Mucosa of descending colon (tissue), 3 donors: Measurements from ENCODE around the gene LRCOL1. TPM values are rescaled to one million over a fixed set of nuclear protein-coding genes. Genes with fewer than 3 reads are reported as not detected.

Experiments
- ATAC-seq: fragments of 200-7000 bp; cut with Tn5 transposase; one replicate; pipeline ENCODE4 v1.9.1; 2020; ENCODE audit warnings: mild to moderate bottlenecking, moderate library complexity
- DNase-seq, 3 donors: peaks; one replicate each; pipeline ENCODE4 v3.0.0-alpha.2; 2020
- H3K36me3 ChIP-seq: fragments of 200-600 bp; one replicate; pipeline ENCODE4 v1.8.0; 2021; ENCODE audit warnings: low read depth, mild to moderate bottlenecking
- H3K4me1 ChIP-seq: fragments of 200-600 bp; one replicate; pipeline ENCODE4 v1.8.0; 2021; ENCODE audit warnings: low read depth, mild to moderate bottlenecking
- H3K4me3 ChIP-seq: fragments of 200-600 bp; one replicate; pipeline ENCODE4 v1.8.0; 2021; ENCODE audit warnings: mild to moderate bottlenecking
- H3K9me3 ChIP-seq: fragments of 200-600 bp; one replicate; pipeline ENCODE4 v1.8.0; 2021; ENCODE audit warnings: mild to moderate bottlenecking
- intact Hi-C, 2 donors: fragments of 100-400 bp; cut with DNase I in 1 of 2; cut with micrococcal nuclease in 1 of 2; formaldehyde crosslinking; loops; one replicate each; pipeline versions ENCODE4 v1.11.0 to v1.11.1; 2022; cut with DNase I, micrococcal nuclease
- total RNA-seq, 3 donors: library from RNA; stranded (reverse); fragmentation: NEBNext Ultra II Directional in 2 of 3; extraction: Animal tissue kit (Norgen Biotek cat#: 25700) in 2 of 3; gene quantifications; one replicate each; pipeline versions ENCODE4 v1.2.1 to v1.2.4, GENCODE V29; 2021 to 2023
- TF ChIP-seq, protein P1 (sequence below): fragments of 200-600 bp; IDR thresholded peaks from one replicate; pipeline ENCODE4 v1.8.0; 2022; ENCODE audit warnings: antibody characterized with exemption, mild to moderate bottlenecking
- donor health status: DM: no; HTN: no; CAD: no; lungs with moderate emphysema.
- donor health status: DM: no; HTN: no; CAD: no.
- donor health status: DM: no; HTN: yes; CAD: no.

The LRCOL1 gene
- total RNA-seq, 3 donors from 2014 or later: not detected

DNA sequence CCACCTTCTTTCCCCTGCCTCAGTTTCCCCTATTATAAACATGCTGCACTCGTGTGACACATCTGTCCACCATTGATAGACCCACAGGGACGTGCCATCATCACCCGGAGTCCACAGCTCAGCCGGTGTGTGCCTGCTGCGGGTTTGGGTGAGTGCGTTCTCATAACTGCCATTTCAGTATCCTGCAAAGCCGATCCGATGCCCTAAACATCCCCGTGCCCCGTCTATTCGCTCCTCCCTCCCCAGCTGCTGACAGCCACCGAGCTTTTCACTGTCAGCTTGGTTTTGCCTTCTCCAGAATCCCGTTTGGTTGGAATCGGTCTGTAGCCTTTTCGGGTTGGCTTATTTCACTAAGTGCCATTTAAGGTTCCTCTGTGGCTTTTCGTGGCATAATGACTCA, 3.9 kb downstream of the LRCOL1 start:
- peak in 1 of 3 donors; percentile 26 for DNase-seq
- Histone ChIP-seq H3K4me1 (peaks cover 20% of the 10 kb centered on the region), H3K9me3 (peaks cover under 1% of the 10 kb centered on the region), H3K4me3 (no peak overlapping the region), H3K36me3 (no peaks in the 10 kb centered on the region)
- intact Hi-C loops: no loop called here
- TF ChIP-seq, protein P1, sequence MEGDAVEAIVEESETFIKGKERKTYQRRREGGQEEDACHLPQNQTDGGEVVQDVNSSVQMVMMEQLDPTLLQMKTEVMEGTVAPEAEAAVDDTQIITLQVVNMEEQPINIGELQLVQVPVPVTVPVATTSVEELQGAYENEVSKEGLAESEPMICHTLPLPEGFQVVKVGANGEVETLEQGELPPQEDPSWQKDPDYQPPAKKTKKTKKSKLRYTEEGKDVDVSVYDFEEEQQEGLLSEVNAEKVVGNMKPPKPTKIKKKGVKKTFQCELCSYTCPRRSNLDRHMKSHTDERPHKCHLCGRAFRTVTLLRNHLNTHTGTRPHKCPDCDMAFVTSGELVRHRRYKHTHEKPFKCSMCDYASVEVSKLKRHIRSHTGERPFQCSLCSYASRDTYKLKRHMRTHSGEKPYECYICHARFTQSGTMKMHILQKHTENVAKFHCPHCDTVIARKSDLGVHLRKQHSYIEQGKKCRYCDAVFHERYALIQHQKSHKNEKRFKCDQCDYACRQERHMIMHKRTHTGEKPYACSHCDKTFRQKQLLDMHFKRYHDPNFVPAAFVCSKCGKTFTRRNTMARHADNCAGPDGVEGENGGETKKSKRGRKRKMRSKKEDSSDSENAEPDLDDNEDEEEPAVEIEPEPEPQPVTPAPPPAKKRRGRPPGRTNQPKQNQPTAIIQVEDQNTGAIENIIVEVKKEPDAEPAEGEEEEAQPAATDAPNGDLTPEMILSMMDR: no peak
- ATAC-seq: no peak

DNA sequence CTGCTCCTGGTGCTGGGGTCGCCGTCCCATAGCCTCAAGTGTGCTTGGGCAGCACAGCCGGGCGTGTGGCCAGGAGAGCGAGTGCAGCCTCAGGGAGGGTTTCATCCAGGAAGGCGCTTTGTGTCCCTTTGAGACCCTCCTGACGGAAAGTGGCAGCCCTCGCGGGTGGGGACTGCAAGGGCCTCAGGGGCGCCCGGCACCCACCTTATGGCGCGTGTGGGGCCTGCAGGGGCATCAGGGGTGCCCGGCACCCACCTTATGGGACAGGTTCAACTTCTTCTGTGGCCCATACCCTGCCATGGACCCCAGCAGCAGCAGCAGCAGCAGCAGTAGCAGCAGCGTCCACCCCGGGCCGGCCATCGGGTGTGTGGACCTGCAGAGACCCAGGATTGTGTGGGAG, 4.5 kb downstream of the LRCOL1 start:
- Histone ChIP-seq H3K9me3 (no peaks in the 10 kb centered on the region), H3K36me3 (no peaks in the 10 kb centered on the region), H3K4me1 (peaks cover 20% of the 10 kb centered on the region), H3K4me3 (no peak overlapping the region)
- no peak for ATAC-seq
- intact Hi-C loops: no loop called here
- TF ChIP-seq, protein P1: no peak
- peak in 2 of 3 donors; percentile 18 to 40 for DNase-seq

DNA sequence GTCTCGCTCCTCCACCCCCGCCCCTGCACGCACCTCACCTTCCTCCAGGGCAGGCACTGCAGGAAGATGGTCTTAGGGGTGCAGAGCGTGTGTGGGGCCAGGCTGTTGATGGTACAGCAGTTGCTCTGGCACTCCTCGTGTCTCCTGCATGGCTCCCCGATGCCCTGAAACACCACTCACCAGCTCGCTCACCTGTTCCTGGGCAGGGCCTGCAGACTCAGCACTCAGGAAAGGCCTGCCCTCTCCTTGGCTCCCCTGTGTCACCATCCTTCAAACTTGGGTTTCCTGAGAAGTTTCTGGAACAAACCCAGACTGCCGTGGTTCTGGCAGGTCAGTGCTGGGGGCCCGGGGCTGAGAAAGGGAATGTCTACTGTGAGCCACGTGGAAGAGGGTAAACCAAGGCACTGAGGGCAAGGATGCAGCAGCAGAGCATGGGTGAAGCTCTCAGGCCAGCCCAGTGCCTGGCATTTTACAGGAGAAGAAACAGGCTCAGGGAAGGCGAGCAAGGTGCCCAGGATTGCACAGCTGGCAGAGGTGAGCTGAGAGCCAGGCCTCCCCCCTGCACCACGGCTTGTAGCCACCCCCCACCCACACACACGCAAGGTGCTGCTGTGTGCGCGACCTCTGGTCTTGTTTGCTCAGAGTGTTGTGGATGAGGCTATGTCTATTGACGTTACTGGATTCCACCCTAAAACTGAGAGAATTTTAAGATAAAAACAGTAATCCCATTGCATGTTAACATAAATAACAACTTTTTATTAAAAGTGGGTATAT, 5.5 kb downstream of the LRCOL1 start:
- no peak overlapping the region for H3K4me3 ChIP-seq
- H3K36me3 ChIP-seq: no peaks in the 10 kb centered on the region
- intact Hi-C loops: no loop called here
- H3K4me1 ChIP-seq: peaks cover 29% of the 10 kb centered on the region
- no peak for ATAC-seq
- peak in 2 of 3 donors; percentile 15 to 16 for DNase-seq
- TF ChIP-seq, protein P1: no peak
- H3K9me3 ChIP-seq: no peaks in the 10 kb centered on the region

DNA sequence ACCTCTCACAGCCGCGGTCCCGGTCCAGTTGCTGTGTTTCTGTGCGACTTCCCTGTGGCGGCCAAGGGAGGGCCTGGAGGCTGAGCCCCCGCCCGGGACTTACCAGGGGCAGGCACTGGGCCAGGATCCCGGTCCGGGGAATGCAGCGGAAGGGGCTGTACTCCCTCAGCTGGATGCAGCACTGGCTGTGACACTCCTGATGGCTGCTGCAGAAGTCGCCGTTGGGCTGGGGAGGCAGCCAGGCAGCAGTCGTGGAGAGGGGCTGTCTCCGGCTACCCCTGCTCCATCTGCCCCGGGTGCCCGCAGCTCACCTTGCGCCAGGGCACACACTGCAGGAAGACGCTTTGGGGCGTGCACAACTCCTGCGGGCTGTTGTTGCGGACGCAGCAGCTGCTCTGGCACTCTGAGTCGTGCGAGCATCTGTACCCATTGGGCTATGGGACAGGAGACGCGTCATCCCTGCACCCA, 6.2 kb downstream of the LRCOL1 start:
- H3K4me1 ChIP-seq: peaks cover 30% of the 10 kb centered on the region
- TF ChIP-seq, protein P1: no peak
- H3K4me3 ChIP-seq: no peak overlapping the region
- no peaks in the 10 kb centered on the region for H3K9me3 ChIP-seq
- H3K36me3 ChIP-seq: no peaks in the 10 kb centered on the region
- peak; percentile 3 for ATAC-seq
- peak in 2 of 3 donors; percentile 48 to 55 for DNase-seq
- intact Hi-C loops: no loop called here

DNA sequence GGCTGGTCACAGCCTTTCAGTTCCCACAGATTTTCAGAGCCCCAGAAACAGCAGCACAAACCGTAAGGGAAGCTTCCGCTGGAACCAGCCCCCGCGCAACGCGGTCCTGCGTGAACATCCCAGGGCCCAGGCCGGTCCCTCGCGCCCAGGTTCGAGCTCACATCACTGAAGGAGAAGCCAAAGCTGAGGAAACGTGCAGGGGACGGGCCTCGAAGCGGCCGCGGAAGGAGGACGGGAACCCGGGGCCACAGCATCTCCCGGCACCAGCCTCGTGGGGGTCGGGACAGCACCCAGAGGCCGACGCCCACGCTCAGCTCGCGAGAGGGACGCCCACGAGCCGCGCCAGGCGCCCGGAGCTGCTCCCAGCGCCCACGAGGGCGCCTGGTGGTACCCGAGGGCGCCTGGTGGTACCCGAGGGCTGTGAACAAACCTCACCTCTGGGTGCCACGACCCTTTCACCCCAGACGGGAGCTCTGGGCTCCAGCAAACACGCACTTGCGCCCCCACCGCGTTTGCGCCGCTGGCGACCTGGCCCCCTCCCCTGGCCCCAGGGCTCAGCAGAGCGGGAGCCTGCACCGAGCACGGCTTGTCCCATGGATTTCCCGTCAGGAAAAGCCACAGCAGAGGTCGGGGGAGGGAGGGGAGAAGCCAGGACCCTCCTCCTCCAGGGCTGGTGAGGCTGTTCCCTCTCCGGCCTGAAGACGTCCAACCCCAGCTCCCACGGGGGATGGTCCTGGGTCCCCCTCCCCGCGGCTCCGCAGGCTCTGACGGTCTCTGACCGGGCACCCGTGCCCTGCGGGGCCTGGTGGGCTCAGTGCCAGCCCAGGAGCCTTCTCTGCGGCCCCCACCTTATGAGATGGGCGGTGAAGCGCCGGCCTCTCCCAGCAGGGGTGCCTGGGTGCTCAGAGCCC, 6.9 kb downstream of the LRCOL1 start:
- Histone ChIP-seq H3K4me1 (peaks cover 30% of the 10 kb centered on the region), H3K36me3 (no peaks in the 10 kb centered on the region), H3K9me3 (no peaks in the 10 kb centered on the region), H3K4me3 (no peak overlapping the region)
- intact Hi-C loops: no loop called here
- TF ChIP-seq, protein P1: no peak
- peak; percentile 3 for ATAC-seq
- peak in 2 of 3 donors; percentile 35 to 39 for DNase-seq
